ENCODE data around the gene MLPH.

MLPH gene

DNA sequence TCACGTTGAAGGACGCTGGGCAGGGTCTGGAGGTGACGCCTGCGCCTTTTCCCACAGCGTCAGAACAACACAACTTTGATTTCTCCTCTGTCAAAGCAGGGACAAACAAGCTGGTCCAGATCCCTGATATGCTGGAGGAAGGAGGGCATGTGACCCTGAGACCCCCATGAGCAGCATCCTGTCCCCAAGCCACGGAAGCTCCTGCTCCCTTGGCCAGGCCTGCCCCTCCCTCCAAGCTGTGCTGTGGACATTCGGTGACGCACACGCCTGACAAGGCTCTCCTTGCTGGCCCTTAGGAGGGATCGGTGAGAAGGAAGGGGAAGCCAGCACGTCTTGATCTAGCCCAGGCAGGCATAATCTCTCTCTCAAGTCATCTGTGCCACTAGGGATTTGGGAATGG, 11.3 kb downstream of the MLPH start:
- DNase-seq (ENCODE audit: insufficient read length, low spot score) = no peak
- TF ChIP-seq, protein P1, sequence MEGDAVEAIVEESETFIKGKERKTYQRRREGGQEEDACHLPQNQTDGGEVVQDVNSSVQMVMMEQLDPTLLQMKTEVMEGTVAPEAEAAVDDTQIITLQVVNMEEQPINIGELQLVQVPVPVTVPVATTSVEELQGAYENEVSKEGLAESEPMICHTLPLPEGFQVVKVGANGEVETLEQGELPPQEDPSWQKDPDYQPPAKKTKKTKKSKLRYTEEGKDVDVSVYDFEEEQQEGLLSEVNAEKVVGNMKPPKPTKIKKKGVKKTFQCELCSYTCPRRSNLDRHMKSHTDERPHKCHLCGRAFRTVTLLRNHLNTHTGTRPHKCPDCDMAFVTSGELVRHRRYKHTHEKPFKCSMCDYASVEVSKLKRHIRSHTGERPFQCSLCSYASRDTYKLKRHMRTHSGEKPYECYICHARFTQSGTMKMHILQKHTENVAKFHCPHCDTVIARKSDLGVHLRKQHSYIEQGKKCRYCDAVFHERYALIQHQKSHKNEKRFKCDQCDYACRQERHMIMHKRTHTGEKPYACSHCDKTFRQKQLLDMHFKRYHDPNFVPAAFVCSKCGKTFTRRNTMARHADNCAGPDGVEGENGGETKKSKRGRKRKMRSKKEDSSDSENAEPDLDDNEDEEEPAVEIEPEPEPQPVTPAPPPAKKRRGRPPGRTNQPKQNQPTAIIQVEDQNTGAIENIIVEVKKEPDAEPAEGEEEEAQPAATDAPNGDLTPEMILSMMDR (IDR thresholded peaks at IDR 0.05; ENCODE audit: insufficient read depth, missing control alignments) = no peak
- no peak for FAIRE-seq

DNA sequence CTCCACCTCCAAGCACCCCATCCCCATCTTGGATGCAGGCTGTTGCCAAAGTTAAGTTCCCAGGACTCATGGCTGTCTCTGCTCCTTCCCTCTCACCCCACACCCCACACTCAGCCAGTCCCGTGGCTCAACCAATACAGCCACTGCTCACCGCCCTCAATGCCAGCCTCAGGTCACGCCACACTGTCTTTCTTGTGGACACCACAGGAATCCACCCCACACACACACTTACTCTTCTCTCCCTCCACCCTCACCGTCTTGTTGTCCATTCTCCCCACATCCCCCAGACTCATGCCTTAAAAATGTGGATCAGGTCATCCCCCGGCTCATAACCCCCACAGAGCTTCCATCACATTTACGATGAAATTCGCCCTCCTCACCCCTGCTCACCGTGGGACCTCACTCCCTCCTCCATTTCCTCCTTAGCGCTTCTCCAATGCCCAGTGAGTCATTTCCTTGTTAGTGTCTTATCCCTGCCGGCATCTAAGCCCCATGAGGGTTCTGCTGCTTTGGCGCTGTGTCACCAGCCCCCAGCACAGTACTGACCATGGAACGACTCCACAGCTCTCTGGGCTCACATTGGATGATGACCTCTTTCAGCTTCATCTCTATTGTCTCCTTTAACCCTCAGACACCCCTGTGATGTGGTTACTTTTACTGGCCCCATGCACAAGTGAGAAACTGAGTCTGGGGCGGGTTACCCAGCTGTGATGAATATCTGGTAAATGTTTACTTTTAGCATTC, 13.8 kb downstream of the MLPH start:
- DNase-seq (ENCODE audit: insufficient read length, low spot score) (no peak), FAIRE-seq (no peak)
- TF ChIP-seq, protein P1 (IDR thresholded peaks at IDR 0.05; ENCODE audit: insufficient read depth, missing control alignments) = no peak

DNA sequence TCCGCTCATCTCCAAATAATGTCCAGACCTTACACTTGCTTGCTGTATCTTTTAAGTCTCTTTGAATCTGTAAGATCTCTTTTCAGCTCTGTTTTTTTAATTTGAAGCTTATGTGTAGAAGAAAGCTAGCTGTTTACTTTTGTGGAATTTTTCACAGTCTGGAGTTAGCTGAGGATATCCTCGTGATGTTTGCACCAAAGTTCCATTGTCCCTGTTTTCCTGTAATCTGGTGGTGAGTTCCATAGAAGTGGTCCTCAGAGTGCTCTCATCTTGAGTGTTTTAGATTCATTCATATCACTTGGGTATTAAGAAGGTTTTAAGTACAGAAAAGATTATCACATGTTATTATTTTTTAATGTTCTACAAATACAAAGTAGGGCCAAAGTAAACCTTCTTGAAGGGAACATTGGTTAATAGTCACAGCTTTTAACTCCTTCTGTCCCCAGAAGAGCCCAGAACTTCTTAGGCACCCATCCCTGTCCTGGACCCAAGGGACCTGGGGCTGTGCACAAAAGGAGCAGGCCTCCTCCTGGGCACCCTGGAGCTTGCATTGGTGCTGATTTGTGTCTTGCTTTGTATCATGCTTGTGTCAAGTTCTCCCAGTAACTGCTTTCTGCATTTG, 15.0 kb downstream of the MLPH start:
- FAIRE-seq (no peak), DNase-seq (ENCODE audit: insufficient read length, low spot score) (no peak)
- TF ChIP-seq, protein P1 (IDR thresholded peaks at IDR 0.05; ENCODE audit: insufficient read depth, missing control alignments) = no peak

DNA sequence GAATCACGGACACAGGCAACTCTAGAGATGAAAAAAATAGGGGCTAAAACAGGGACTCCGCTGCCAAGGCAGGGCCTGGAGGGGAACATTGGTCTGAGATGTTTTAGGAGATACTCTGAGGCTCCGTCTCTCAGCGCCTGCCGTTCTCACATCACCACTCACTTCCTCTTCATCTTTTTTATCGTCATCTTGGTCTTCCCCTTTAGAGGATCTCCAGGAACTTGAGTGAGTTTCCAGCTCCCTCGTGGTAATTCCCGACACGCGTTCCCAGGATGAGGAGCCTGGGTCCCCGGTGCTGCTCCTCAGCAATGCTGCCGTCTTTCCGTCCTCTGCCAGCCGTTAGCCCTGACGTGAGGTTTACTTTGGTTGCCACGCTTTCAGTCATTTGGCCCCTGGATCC, 16.1 kb downstream of the MLPH start:
- no peak for DNase-seq (ENCODE audit: insufficient read length, low spot score)
- TF ChIP-seq, protein P1 (IDR thresholded peaks at IDR 0.05; ENCODE audit: insufficient read depth, missing control alignments) = no peak
- no peak for FAIRE-seq

DNA sequence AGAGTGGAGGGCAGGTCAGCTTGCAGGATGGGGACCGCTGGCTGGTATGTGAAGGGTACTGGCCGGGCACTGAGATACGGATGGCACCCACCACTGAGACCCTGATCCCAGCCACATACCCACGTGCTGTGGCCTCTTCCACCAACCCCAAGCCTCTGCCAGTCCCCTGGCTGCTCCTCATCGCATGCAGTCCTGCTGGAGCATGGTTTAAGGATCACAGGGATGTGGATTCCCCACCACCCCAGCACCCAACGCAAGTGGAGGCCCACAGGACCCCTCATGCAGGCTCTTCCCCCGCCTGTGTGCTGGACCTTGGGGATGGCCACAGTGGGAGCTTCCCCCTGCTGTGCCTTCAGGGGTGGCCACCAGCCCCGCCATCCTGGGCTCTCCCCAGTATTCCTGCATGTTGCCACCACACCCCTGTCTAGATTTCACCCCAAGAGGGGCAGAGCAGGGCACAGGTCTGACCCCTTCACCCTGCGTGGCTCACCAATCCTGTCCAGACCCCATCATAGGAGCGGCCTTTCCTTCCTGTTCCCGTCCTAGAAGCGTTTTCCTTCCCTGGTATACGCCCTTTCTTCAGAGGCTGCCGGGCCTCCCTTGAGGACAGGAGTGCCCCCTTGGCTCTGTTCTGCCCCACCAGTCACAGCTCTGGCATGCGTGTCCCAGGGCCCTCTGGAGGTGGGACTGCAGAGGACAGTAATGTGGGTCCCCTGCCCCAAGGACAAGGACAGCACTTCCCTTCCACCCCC, 18.3 kb downstream of the MLPH start:
- TF ChIP-seq, protein P1 (IDR thresholded peaks at IDR 0.05; ENCODE audit: insufficient read depth, missing control alignments) = no peak
- FAIRE-seq = no peak
- no peak for DNase-seq (ENCODE audit: insufficient read length, low spot score)

DNA sequence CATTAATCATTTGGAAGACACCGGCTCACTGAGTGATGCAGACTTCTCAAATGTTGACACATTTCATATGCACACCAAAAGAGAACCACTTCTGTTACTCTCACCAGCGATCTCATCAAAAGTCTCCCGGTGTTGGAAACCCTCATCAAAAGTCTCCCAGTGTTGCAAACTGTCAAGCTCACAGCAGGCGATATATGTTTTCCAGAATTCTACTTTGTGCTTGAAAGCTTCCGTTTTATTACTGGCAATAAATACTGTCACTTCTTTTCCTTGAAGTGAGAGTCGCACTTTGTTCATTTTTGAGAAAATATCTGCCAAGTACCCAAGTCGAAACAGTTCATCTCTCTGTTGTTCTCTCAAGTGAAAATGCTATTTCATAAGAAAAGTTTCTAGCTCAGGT, 20.5 kb downstream of the MLPH start:
- TF ChIP-seq, protein P1 (IDR thresholded peaks at IDR 0.05; ENCODE audit: insufficient read depth, missing control alignments) = no peak
- DNase-seq (ENCODE audit: insufficient read length, low spot score) (no peak), FAIRE-seq (no peak)

Measured in D721Med (cell line).